CD1c-positive myeloid dendritic cell (primary cell): ENCODE results near the gene PHGDH.
"Not testable (repeated sequence)": the region's sequence is repeated elsewhere in the genome, so short reads cannot be mapped to it uniquely, and the experiment has no call there.

Experiments used
- DNase-seq: peaks from one replicate; pipeline ENCODE4 v3.0.0-alpha.2; 2016; ENCODE audit errors: extremely low spot score

PHGDH gene

DNA sequence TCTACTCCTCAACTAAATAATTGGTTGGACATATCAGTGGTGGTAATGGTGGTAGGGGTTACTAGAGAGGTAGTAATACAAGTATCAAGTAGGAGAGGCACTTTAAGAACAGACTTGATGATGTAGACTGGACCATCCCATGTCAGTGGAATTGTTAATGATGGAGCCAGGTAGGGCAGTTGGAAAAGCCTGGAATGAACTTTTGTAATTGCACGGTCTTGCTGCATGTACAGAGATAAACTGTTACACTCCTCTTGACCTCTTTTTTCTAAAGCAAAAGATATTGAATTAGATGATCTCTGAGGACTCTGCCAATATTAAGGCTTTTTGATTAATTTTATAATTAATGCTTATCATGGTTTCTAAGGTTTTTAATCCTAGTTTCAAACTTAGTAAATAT, 51.2 kb downstream of the PHGDH start:
- DNase-seq = no peak

DNA sequence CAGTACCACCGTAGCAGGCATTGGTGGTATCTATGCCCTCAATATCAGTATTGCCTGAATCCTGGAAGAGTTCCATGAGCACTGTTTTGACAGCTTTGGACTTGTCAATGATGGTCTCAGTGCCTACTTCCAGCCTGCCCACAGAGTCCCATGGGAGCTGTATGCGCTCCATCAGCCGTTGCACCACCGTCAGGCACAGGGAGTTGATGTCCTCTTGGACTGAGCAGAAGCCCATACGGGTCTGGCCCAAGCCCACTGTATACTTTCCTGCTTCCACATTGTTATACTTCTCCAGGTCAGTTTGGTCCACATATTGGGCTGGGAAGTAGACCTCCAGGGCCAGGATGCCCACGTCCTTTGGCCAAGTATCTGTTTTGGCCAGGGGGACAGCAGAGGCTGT, 52.5 kb downstream of the PHGDH start:
- no peak for DNase-seq

DNA sequence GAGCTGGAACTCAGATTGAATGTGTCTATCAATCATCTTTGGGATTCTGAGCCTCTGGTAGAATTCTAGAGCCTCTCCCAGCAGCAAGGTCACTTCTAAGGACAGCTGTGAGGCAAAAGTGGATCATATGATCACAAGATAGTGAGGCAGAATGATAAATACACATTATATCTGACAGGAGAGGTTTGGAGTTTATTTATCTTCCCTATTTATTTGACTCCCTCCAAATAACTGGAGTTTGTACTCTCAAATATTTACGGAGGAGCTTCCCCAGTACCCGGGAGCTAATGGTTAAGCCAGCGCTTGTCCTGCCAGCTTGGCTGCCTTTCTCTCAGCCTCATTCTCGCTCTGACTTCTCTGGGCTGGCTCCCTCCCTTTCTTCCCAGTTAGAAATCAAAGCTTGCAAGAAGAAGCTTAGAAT, 54.6 kb downstream of the PHGDH start:
- DNase-seq = no peak

DNA sequence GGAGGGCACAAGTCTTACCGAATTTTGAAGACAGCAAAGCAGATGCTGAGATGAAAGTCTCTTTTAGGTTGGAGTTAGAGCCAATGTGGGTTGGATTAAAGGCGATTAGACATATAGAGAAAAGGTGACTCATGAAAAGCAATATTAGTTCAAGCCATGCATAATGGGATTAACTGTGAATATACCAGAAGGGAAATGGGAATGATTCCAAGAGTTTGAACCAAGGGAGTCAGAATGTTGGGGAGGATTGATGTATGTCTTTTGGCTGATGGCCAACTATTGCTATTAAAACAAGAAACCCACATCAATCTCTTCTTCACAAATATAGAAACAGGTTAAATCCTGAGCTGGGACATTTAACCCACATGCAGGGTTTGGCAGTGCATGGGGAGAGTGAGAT, 55.8 kb downstream of the PHGDH start:
- DNase-seq = no peak

DNA sequence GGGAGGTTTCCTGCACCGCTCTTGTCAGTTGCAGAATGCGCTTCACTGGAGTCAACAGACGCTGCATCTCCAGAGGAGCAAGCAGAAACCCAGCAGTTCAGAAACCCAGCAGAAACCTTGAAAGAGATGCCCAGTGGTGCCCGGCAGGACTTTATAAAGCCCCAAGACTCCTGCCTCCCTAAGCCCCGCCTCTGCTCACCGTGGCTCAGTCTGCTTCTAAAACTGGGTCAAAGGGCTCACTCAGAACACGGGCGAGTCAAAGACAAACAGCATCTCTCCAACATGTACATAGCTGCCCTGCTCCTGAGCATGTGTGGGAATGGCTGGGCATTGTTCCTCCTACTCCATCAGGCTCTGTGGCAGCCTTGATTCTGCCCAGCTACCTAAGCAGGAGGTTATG, 57.0 kb downstream of the PHGDH start, which contains the start of gene HMGCS2:
HMGCS2 (minus strand) TSS at position 128 of the 400 bp plus-strand sequence; CDS start at position 67, 61 bp downstream.
- DNase-seq = no peak

DNA sequence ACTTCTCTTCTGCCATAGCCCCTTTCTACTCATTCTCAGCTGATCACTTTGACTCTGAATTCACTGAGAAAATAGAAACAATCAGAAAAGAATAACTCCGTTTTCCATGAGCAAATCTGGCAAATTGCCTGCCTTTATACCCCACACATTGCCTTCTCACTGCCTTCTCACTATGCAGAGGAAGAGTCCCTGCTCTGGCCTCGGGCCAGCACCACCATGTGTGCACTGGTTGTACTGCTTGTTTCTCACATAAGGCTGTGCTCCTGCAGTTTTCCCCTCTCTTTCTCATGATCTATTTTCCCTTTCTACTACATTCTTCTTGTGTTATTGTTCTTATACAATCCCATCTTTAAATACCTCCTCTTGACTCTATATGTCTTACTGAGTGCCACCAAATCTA, 59.3 kb downstream of the PHGDH start:
- no peak for DNase-seq

DNA sequence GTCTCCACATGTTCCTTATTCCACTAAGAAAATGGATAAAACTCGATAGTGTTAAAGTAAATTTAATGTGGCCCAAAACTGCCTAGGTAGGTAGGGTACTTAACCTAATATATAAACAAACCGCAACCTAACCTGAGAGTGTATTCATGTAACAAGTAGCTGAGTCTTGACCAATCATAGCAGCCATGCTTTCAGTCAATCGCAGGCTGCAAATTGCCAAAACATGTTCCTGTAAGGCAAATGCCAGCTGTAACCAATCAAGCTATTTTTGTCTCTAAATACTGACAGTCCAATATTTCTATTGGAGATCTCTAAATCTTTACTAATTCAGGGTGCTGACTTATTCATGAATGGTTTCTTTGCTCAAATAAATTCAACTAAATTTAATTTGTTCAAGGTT, 60.0 kb downstream of the PHGDH start:
- no peak for DNase-seq

DNA sequence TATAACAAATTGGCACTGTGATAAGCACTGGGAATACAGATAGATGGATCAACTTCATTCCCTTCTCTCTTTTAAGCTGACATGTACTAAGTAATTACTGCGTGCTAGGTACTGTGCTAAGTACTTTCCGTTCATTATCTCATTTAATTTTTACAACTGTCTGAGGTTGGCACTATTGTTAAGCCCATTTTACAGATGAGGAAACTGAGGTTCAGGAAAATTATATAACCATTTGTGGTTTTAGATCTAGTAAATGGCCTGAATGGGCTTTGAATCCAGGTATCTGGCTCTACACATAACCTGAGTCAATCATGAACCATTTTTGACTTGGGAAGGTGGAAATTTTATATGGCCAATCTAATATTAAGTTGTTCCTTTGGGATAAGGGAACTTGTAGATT, 60.6 kb downstream of the PHGDH start:
- DNase-seq = no peak

DNA sequence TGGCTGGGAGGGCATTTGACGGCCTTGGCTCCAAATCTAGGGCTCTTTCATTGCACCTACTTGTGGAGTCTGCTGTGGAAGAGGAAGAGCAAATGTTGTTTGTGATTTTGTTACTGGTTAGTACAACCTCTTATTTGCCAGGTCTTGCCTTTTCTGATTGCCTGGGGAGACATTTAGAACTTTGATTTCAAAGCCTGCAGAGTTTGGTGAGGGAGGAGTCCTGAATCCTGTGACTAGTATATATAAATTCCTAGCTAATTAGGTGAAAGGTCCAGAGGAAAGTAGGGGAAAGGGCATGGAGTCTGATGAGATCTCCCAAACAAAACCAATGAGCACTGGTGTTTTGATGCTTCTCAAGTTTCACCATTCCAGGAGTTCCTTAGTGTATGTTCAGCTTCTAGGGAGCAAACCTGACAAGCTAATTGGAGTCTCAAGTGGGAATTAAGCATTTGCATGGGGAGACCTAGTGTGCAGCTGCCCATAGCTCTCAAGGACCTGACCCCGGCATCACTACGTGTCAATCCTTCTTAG, 62.0 kb downstream of the PHGDH start:
- no peak for DNase-seq

DNA sequence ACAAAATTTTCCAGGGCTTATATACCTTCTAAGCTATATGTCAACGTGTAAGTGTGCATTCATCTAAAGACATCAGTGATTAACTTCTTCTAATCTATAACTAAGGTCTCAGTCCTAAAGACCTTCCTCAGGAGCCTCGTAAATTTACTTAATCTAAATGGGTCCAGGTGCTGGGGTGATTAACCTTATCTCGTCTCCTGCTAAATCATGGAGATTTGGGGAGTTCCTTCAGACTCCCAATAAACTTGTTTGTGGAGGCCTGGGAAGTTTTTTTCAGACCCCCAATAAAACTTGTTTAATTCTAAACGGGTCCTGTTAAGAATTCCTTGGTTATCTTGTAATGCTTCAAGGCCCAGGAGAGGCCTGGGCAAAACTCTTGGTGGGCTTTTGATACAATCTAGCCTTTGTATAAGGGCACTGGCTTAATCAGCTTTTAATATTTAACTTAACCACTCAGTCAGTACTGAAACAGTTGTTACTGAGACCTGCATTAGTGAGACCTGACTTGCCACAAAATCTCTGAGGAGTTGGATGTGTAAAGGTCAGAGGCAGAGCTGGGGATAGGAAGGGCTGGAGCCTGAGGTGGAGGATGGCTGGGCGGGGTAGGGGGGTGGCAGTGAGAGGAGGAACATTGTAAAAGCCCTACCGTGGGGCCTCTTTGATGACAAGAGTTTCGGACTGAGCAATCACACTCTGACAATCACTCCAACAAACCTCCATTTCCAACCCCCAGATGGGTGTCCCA, 63.2 kb downstream of the PHGDH start:
- DNase-seq = no peak

DNA sequence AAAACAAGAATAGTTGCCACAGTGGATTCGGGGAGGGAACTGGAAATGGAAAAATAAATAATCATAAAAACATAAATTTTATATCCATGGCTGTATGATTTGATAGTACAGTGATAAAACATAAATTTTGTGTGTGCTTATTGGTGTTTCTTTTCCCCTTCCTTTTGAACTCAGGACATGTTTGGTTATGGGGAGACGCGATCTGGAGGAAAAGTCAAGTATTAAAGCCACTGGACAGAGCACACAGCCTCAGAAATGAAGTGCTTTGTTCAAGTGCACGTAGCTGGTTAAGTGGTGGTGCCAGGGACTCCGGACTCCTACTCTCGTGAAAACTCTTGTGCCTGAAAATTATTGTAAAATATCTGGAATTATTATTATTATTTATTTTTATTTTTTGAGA, 66.6 kb downstream of the PHGDH start:
- no peak for DNase-seq

DNA sequence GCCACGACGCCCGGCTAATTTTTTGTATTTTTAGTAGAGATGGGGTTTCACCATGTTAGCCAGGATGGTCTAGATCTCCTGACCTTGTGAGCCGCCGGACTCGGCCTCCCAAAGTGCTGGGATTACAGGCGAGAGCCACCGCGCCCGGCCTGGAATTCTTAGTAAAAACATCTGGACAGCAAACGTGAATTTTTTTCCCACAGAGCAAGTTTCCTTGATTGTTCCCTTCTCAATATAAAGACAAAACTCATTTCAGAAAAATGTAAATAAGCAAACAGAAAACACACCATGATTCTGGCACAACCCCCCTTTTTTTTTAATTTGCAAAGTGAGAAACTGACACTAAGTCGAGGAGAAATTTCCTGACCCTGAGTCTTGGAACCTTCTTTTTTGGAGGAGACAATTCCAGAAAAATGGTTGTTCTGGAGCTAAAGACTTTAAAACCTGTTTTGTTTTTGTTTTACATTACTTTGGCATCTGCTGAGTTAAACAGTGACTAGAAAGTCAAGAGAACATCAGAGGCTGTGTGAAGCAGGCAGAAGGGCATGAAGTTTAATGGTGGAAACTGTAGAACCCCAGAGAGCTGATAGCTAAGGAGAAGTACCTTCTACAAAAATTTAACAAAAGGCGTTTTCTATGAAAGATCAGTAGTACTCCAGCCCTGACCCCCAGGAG, 67.3 kb downstream of the PHGDH start:
- no peak for DNase-seq

DNA sequence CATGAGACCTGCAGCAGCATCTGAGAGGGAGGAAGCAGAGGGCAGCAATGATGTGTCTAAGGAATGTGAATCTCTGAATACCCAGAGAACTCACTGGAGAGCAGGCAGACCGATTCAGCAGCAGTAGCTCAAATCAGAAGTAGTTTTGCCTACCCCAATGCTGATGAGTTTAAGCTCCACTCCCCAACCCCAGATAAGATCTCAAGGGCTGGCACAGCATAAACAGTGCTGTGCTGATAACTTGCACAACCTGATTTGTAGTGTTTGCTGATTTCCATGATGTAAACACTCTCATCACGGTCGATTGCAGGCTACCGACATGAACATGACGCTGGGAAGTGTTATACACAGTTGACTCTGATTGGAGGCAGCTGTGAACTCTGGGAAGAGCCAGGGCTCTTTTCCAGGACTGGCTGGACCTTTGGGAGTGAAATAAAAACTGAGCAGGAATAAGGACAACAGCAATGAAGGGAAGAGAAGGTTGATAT, 68.2 kb downstream of the PHGDH start:
- DNase-seq = no peak

DNA sequence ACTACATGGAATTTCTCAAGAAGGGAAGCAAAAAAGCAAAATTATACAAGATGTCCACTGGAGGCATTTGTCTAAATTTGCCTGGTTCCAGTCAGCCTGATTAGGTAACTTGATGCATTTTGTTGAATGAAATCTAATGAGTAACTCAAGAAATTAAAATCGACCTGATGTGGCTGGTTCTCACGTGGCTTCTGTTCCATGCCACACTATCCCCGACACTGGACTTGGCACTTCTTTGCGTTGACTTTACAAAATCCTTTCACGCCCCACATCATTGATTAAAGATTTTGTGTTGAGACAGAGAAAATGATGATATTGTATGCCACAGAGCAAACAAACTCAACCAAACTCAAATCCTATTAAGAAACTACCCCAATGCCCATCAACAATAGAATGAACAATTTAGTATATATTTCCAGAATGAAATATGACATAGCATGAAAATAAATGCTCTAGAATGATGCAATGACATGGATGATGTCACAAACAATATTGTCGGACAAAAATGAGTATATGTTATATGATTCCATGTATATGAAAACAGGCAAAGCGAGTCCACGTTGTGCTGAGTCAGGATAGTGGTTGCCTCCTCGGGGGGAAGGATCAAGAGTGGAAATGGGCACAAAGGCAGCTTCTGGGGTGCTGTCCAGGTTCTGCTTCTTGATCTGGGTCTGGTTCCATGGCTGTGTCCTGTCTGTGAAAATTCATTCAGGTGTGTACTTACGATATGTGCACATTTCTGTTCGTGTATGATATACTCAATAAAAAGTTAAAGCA, 69.9 kb downstream of the PHGDH start:
- DNase-seq = no peak

DNA sequence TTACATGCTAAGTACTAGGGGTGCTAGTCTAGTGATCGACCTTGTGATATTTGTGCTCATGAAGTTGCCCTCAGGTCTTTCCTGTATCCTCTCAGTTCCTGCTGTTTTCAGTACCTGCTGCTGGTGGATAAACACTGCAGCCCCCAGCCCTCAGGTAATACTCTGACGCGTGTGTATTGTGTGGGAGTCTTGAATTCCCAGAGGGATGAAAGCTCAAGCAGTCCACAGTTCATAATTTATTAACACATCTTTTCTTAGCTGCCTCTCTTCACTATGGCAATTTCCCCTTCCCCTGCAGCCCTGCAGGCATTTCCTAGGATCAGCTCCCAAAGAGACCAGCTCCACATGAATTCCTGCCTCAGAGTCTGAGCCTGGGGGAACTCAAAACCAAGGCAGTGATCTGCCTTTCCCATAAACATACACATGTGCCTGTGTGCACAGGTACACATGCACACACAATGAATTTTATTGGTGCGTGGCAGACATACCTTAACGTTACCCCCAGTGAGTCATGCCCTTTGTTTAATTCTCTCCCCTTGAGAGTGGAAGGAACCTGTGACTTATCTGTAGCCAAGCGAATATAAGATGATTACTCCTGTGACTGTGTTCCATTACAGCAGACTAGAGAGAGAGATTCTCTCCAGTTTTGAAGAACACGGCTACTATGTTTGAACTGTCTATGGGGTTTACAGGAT, 71.0 kb downstream of the PHGDH start:
- DNase-seq = no peak

DNA sequence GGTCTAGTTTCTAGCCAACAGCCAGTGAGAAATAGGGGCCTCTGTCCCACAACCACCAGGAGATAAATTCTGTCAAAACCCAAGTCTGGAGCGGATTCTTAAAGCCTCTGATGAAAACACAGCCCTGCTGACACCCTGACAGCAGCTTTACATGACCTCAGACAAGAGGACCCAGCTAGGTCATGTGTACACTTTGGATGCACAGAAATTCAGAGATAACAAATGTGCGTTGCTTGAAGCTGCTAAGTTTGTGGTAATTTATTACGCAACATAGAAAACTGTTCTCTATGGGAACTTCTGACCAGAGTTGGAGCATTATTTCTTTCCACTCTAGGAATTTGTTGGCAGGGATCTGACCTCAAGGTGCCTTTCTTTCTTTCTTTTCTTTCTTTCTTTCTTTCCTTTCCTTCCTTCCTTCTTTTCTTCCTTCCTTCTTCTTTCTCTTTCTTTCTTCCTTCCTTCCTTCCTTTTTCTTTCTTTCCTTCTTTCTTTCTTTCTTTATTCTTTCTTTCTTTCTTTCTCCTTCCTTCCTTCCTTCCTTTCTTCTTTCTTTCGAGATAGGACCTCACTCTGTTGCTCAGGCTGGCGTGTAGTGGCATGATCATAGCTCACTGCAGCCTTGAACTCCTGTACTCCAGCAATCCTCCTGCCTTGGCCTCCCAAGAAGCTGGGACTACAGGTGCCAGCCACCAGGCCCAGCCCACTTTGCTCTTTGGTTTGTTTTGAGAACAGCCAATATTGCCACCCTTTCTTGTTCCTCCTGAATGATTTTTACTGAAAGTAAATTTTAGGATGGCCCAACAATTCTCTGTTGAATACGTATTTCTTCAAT, 71.8 kb downstream of the PHGDH start:
- peak; percentile 12 for DNase-seq

DNA sequence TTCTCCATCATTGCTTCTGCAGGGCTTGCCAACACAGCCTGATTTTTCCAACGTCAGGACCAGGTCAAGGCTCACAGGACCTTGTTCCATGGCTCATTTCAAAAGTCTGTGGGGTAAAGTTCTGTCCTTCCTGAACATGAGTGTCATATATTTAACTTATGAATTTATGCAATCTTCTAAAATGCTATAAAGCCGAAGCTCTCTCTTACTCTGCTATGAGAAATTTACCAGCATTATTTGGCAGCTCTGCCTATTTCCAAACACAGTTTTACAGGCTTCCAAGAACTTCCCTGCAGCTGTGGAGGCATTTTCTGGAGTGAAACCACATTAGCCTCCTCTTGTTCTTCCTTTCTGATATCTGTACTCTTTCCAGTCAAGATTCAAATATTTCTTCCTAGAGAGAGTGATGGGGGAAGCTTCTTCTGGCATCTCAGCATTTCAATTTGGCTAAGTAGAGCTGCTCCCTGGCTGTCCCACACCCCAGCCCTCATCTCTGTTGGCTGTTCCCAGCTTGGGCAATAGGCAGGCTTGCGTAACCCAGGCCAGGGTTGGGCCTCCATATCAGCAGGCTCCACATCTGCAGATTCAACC, 72.6 kb downstream of the PHGDH start:
- no peak for DNase-seq

DNA sequence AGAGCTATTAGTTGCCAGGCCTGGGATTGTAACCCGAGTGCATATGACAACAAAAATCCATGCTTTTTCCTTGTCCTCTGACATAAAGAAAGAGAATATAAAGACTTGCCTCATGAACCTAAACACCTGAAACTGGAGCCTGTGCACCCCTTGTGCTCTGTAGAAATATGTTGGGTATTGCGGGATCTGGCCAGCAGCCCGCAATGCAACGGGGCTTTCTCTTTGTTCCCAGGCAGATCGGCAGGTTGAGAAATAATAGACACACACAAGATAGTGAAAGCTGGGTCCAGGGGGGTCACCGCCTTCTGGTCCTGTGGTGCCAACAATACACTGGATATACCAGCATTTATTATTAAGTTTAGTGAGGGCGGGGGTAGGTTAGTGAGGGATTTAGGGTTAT, 74.3 kb downstream of the PHGDH start:
- not testable (repeated sequence) for DNase-seq

DNA sequence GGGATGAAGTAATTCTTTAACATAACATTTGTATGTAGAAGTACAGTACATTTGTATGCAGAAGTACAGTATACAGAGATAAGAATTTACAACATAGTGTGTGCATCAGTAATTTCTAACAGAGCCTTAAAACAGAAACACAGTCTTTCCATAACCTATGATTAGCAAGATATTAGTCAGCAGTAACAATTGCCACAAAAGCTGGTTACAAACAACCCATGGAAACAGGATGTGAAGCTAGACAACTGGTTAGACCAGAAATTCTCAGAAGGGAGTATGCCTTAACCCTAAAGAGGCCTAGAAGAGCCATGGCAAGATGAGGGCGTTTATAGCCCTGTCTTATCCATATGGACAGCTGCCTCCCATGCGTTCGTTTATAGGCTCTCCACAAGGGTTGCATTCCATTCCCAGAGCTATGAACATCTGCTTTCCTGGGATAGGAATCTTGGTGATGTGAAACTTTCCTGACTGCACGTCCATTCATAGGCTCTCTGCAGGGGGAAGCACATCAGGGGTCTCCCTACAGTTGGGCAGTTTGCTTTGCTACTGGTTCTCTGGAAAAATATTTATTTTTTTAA, 74.8 kb downstream of the PHGDH start:
- DNase-seq = peak; percentile 30

DNA sequence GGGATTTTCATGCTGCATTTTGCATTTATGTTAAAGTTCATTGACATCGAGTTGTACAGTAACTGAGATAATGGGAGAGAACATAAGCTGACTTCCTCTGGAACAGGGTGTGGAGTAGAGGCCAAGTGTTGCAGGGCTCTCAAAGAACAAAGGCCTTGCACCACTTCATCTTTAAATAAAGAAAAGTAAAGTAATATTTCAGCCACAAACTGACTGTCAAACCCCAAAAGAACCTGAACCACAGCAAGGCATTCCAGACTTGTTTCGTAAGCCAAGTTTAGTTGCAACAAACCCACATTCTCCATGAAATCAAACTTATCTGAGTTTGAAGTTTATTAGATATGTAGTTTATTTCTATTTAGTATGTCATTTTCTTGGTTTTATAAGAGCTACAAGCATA, 76.0 kb downstream of the PHGDH start:
- no peak for DNase-seq
